ENCODE data around the gene DPH5. TPM values are rescaled to one million over a fixed set of nuclear protein-coding genes. Genes with fewer than 3 reads are reported as not detected.
A peak's percentile ranks its signal among the peaks of the same experiment; 100 is the strongest.

Gene DPH5
- total RNA-seq, 4 donors from 2014 or later: 8.1 to 22.2 (median 16.4) TPM

DNA sequence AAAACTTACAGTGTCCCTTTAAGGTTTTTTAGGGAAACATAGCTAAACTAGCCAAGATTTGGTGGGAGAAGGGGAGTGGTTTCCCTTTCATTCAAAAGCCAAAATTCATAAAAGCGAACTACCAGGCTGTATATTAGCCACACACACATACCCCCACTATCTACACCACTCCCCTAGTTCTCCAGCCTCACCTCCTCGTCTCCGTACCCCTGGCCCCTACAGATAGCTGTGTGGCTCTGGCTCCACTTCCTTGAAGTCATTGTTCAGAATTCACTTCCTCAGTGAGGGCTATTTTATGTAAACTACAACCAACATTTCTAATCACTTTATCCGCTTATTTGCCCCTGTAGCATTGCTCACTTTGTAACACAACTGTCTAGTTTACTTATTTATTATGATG is 5.3 kb upstream of the DPH5 start:
- 81 to 83% methylated on average over 4 of the region's 4 CpGs for WGBS, 2 donors
- Histone ChIP-seq H3K4me1 (peaks cover 6 to 23% (median 7%) of the 10 kb centered on the region in 3 donors), H3K27ac (no peak overlapping the region), H3K9me3 (no peaks in the 10 kb centered on the region), H3K27me3 (no peaks in the 10 kb centered on the region), H3K36me3 (no peaks in the 10 kb centered on the region), H3K4me3 (no peak overlapping the region)
- intact Hi-C loops (cut with DNase I): no loop called here
- TF ChIP-seq, protein P1, sequence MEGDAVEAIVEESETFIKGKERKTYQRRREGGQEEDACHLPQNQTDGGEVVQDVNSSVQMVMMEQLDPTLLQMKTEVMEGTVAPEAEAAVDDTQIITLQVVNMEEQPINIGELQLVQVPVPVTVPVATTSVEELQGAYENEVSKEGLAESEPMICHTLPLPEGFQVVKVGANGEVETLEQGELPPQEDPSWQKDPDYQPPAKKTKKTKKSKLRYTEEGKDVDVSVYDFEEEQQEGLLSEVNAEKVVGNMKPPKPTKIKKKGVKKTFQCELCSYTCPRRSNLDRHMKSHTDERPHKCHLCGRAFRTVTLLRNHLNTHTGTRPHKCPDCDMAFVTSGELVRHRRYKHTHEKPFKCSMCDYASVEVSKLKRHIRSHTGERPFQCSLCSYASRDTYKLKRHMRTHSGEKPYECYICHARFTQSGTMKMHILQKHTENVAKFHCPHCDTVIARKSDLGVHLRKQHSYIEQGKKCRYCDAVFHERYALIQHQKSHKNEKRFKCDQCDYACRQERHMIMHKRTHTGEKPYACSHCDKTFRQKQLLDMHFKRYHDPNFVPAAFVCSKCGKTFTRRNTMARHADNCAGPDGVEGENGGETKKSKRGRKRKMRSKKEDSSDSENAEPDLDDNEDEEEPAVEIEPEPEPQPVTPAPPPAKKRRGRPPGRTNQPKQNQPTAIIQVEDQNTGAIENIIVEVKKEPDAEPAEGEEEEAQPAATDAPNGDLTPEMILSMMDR (IDR thresholded peaks at IDR 0.05): no peak
- no peak for TF ChIP-seq POLR2A (IDR thresholded peaks at IDR 0.05)
- no peak for DNase-seq

DNA sequence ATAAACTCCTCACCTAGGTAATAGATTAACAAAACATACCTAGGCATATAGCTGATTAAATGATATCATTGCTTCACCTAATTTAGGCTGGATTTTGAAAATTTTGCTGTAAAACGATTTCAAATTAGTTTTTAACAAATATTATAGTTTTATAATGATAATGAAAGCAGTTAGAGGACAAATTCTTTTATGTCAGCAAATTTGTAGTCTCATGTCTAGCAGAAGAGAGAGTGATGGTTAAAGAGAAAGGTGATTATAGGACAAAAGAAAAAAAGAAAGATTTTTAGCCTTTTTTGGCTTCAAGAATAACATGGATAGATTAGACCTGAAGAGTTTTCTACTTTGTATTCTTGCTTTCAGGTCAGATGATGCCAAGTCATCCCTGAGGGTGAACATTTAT is 3.6 kb upstream of the DPH5 start:
- Histone ChIP-seq H3K36me3 (no peaks in the 10 kb centered on the region), H3K9me3 (no peaks in the 10 kb centered on the region), H3K4me3 (no peak overlapping the region), H3K27me3 (no peaks in the 10 kb centered on the region), H3K4me1 (peaks cover 7 to 35% (median 9%) of the 10 kb centered on the region in 3 donors), H3K27ac (no peak overlapping the region)
- intact Hi-C loops (cut with DNase I): no loop called here
- no peak for TF ChIP-seq POLR2A (IDR thresholded peaks at IDR 0.05)
- TF ChIP-seq, protein P1 (IDR thresholded peaks at IDR 0.05): no peak
- 63 to 80% methylated on average over 1 of the region's 1 CpG for WGBS, 2 donors
- no peak for DNase-seq

DNA sequence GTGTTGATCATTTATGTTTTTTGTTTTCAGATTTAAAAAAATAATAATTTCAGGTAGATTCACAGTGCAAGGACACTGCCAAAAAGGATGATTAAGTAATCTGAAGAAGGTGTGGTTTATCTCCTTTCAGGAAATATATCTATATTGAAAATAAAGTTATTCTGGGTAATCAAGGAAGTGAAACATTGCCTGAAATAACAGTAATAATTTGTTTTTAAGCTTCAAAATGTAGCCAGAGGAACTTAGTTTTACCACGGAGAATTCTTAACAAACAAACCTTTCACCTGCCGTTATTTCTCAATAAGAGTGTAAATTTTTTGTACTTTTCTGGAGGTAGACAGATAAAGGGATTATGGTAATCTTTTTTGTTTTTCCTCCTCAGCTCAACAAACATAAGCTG is 2.9 kb upstream of the DPH5 start:
- Histone ChIP-seq H3K27ac (no peak overlapping the region), H3K27me3 (no peaks in the 10 kb centered on the region), H3K4me1 (peaks cover 7 to 36% (median 9%) of the 10 kb centered on the region in 3 donors), H3K9me3 (no peaks in the 10 kb centered on the region), H3K36me3 (no peaks in the 10 kb centered on the region), H3K4me3 (no peak overlapping the region)
- no peak for DNase-seq
- intact Hi-C loops (cut with DNase I): no loop called here
- TF ChIP-seq, protein P1 (IDR thresholded peaks at IDR 0.05): no peak
- no peak for TF ChIP-seq POLR2A (IDR thresholded peaks at IDR 0.05)
- WGBS, 2 donors: 57 to 61% methylated on average over 2 of the region's 2 CpGs

DNA sequence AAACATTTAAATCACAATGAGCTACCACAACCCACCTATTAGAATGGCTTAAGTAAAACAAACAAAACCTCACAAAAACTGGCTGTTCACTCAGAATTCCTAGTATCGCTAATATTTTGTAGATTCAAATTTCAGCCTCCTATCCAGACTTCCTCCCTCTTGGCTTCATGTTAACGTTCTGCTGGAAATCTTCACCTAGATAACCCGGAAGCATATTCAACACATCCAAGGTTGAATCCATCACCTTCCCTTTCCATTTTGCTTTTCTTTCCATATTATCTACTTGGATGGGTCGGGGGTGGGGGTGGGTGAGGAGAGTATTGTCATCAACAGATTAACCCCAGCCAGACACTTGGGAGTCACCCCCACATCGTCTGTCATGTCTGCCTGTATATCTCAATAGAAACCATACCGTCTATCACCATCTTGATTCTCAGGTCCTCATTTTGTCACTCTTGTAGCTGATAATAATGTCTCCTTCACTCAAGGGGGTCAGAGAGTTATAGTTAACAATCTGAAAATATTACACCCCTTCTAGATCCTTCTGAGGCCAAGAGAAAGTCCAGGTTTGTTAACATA is 1.7 kb upstream of the DPH5 start:
- Histone ChIP-seq H3K4me3 (no peak overlapping the region), H3K27me3 (no peaks in the 10 kb centered on the region), H3K4me1 (peaks cover 7 to 40% (median 9%) of the 10 kb centered on the region in 3 donors), H3K36me3 (peaks cover 0 to 7% (median 0%) of the 10 kb centered on the region in 3 donors), H3K9me3 (no peaks in the 10 kb centered on the region), H3K27ac (no peak overlapping the region)
- WGBS, 2 donors: 90 to 95% methylated on average over 6 of the region's 6 CpGs
- DNase-seq: no peak
- no peak for TF ChIP-seq POLR2A (IDR thresholded peaks at IDR 0.05)
- TF ChIP-seq, protein P1 (IDR thresholded peaks at IDR 0.05): no peak
- intact Hi-C loops (cut with DNase I): no loop called here

DNA sequence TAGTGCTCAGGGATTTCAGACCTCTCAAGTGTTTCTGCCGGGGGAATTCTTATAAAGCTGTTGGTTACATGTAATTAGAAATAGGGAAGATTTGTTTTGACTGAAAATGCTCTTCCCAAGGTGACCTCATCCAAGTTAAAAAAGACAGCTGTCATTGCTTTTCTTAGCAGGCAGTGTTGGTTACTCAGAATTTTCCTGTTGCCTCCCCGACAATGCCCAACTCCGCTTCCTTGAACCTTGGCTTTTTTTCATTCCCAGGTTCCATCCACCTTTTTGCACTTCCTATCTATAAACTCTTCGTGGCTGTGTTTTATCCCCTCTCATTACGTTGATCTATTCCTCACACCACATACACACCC is 825 bp upstream of the DPH5 start:
- no peaks in the 10 kb centered on the region for H3K27me3 ChIP-seq
- TF ChIP-seq, protein P1 (IDR thresholded peaks at IDR 0.05): no peak
- TF ChIP-seq POLR2A (IDR thresholded peaks at IDR 0.05): no peak
- H3K4me1 ChIP-seq: peaks cover 7 to 45% (median 9%) of the 10 kb centered on the region in 3 donors
- DNase-seq: no peak
- no peaks in the 10 kb centered on the region for H3K9me3 ChIP-seq
- intact Hi-C loops (cut with DNase I): no loop called here
- 43 to 45% methylated on average over 5 of the region's 5 CpGs for WGBS, 2 donors
- peak overlapping the region; percentile 78 to 92 (median 80) for H3K4me3 ChIP-seq
- peak overlapping the region; percentile 86 to 91 (median 90) for H3K27ac ChIP-seq
- peaks cover 0 to 8% (median 0%) of the 10 kb centered on the region in 3 donors for H3K36me3 ChIP-seq
